ENCODE data around the gene PDE6A.

DNA sequence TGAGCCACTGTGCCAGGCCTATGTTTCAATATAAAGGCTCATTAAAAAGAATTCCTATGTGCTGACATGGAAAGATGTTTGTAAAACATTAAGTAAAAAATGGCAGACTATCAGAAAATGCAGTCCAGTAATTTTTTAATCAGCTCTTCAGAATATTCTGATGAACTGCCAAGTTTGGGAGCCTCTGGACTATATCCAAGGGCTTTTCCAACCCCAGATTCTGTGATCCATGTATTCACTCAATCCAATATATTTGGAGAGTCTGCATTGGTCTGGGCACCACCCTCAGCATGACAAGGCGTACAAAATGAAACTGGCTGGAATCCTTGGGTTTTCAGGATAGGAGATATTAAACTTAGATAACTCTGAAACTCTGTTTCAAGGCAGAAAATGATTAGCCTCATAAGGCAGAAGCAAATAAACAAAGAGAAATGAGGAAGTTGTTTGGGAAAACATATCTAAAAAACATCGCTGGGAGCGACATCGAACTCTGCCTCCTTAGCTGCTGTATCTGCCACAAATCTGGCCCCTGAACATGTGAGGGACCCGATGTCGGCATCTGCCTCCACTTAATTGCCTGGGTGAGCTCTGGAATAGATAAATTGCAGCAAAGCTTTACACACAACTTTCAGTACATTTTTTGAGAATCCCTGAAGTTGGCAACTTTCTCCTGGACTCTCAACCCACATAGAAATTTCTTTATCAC lies 14.4 kb downstream of the PDE6A start:
- no peak for TF ChIP-seq EZH2phosphoT487 (IDR thresholded peaks at IDR 0.05; ENCODE audit: insufficient read depth, low read depth)
- TF ChIP-seq EZH2 (IDR thresholded peaks at IDR 0.05; ENCODE audit: insufficient read depth, poor library complexity, severe bottlenecking), result no peak
